ENCODE results near the gene NCS1.

The NCS1 gene

DNA sequence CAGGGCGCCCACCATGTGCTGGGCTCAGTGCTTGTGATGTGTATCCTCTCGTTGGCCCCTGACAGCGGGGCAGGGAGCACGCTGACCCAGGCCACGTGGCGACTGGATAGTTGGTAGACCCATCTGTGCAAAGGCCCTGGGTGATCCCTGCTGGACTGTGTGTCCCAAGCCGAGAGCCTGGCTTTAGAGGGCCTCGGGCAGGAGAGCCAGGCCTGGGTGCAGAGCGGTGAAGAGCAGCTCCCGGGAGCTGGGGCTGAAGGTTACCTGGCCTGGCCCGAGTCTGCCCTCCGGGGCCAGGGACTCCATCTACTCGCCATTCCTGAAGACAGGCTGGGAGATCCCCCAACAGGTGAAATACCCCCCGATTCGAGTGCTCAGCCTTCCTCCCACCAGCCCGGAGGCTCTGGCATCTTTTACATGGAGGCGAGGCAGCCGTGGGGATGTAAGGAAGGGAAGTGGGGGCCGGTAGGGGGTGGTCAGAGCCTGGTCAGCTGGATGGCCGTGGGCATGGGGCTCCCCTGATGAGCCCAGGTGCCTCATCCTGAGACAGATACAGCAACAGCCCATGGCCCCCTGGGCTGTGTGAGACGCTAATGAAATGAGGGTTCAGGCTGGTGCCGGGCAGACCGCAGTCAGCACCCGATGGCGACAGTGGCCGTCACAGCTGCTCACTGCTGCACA lies 19.0 kb downstream of the NCS1 start:
- Histone ChIP-seq H3K9ac (no peak overlapping the region), H3K79me2 (no peaks in the 10 kb centered on the region), H3K4me2 (ENCODE audit: low read length) (no peak overlapping the region), H3K4me3 (ENCODE audit: low read depth, low read length) (no peak overlapping the region), H3K4me1 (no peaks in the 10 kb centered on the region), H2AFZ (no peak overlapping the region), H3K9me3 (ENCODE audit: control insufficient read depth, low read length) (no peaks in the 10 kb centered on the region), H3K27me3 (ENCODE audit: control insufficient read depth, insufficient read depth, low read length) (no peaks in the 10 kb centered on the region), H3K36me3 (ENCODE audit: control insufficient read depth, insufficient read depth, low read length) (no peaks in the 10 kb centered on the region), H3K27ac (no peak overlapping the region)
- TF ChIP-seq, protein P1, sequence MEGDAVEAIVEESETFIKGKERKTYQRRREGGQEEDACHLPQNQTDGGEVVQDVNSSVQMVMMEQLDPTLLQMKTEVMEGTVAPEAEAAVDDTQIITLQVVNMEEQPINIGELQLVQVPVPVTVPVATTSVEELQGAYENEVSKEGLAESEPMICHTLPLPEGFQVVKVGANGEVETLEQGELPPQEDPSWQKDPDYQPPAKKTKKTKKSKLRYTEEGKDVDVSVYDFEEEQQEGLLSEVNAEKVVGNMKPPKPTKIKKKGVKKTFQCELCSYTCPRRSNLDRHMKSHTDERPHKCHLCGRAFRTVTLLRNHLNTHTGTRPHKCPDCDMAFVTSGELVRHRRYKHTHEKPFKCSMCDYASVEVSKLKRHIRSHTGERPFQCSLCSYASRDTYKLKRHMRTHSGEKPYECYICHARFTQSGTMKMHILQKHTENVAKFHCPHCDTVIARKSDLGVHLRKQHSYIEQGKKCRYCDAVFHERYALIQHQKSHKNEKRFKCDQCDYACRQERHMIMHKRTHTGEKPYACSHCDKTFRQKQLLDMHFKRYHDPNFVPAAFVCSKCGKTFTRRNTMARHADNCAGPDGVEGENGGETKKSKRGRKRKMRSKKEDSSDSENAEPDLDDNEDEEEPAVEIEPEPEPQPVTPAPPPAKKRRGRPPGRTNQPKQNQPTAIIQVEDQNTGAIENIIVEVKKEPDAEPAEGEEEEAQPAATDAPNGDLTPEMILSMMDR (IDR thresholded peaks at IDR 0.05): no peak

DNA sequence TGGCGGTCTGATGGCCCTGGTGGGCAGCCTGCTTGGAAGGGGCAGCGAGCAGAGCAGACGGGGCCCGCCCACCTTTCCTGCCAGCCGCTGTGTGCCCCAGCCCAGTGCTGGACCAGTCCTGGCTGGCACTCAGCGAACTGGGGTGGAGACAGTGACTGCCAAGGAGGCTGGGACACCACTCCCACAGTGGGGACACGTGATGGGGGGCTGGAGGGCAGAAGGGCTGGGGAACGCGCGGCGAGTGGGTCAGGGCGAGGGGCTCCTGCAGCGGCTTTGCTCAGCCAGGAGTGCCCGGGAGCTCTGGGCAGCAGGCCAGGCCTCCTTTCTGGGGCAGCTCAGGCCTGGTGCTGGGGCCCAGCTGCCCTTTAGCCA lies 19.5 kb downstream of the NCS1 start:
- no peaks in the 10 kb centered on the region for H3K36me3 ChIP-seq (ENCODE audit: control insufficient read depth, insufficient read depth, low read length)
- no peaks in the 10 kb centered on the region for H3K9me3 ChIP-seq (ENCODE audit: control insufficient read depth, low read length)
- no peak overlapping the region for H3K4me3 ChIP-seq (ENCODE audit: low read depth, low read length)
- H3K27ac ChIP-seq: no peak overlapping the region
- no peak overlapping the region for H3K9ac ChIP-seq
- H3K4me1 ChIP-seq: no peaks in the 10 kb centered on the region
- H3K27me3 ChIP-seq (ENCODE audit: control insufficient read depth, insufficient read depth, low read length): no peaks in the 10 kb centered on the region
- TF ChIP-seq, protein P1 (IDR thresholded peaks at IDR 0.05): no peak
- no peak overlapping the region for H3K4me2 ChIP-seq (ENCODE audit: low read length)
- no peak overlapping the region for H2AFZ ChIP-seq
- H3K79me2 ChIP-seq: no peaks in the 10 kb centered on the region

DNA sequence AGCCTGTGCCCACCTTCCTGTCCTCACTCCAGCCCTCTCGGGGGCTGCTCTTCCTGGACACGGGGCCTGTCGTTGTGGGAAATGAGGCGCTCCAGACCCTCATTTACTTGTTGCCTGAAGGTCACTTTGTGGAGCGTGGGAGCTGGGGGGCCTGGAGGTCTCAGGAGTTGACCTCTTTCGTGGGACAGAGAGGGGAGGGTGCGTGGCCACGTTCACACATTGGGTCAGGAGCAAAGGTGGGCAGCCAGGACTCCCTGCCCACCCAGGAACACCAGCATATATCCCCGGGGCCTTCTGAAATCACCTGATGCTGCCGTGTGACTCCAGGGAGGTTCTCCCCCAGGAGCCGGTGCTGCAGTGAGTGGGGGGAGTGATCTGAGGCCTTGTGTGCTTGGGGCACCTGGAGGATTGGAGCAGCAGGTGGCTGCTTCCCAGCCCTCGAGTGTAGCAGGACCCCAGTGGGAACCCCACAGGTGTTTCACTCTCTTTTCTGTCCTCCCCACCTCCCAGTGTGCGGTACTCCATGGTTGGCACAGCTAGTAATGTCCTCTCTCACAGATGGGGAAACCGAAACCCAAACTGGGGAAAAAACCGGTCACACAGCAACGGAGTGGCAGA lies 20.3 kb downstream of the NCS1 start:
- Histone ChIP-seq H3K4me1 (no peaks in the 10 kb centered on the region), H3K9ac (no peak overlapping the region)

DNA sequence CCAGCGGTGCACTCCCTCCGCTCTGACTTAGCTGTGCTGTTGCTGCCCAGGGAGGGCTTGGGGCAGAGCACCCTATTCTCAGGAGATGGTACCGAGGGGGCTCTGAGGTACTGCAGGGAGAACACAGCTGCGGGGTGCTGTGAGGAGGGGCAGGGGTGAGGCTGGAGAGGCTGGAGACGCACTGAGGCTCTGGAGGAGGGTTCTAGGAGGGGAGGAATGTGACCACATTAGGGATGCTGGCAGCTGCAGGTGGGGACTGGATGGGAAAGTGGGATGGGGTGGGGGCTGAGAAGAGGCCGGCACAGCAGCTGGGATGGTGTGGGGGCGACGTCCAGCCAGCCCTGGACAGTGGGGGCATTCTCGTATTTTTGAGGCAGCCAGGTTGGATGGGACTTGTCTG lies 20.9 kb downstream of the NCS1 start:
- no peak overlapping the region for H3K4me3 ChIP-seq (ENCODE audit: low read depth, low read length)
- no peaks in the 10 kb centered on the region for H3K79me2 ChIP-seq
- H3K27ac ChIP-seq: no peak overlapping the region
- no peaks in the 10 kb centered on the region for H3K9me3 ChIP-seq (ENCODE audit: control insufficient read depth, low read length)
- H3K27me3 ChIP-seq (ENCODE audit: control insufficient read depth, insufficient read depth, low read length): no peaks in the 10 kb centered on the region
- H3K4me2 ChIP-seq (ENCODE audit: low read length): no peak overlapping the region
- no peaks in the 10 kb centered on the region for H3K36me3 ChIP-seq (ENCODE audit: control insufficient read depth, insufficient read depth, low read length)
- H3K4me1 ChIP-seq: no peaks in the 10 kb centered on the region
- no peak overlapping the region for H3K9ac ChIP-seq
- TF ChIP-seq, protein P1 (IDR thresholded peaks at IDR 0.05): no peak
- no peak overlapping the region for H2AFZ ChIP-seq

More for the DNA sequence above, 20.3 kb downstream of the NCS1 start:
- Histone ChIP-seq H2AFZ (no peak overlapping the region), H3K79me2 (no peaks in the 10 kb centered on the region), H3K4me2 (ENCODE audit: low read length) (no peak overlapping the region), H3K27ac (no peak overlapping the region), H3K36me3 (ENCODE audit: control insufficient read depth, insufficient read depth, low read length) (no peaks in the 10 kb centered on the region), H3K27me3 (ENCODE audit: control insufficient read depth, insufficient read depth, low read length) (no peaks in the 10 kb centered on the region), H3K4me3 (ENCODE audit: low read depth, low read length) (no peak overlapping the region), H3K9me3 (ENCODE audit: control insufficient read depth, low read length) (no peaks in the 10 kb centered on the region)
- TF ChIP-seq, protein P1 (IDR thresholded peaks at IDR 0.05): no peak

Data from parathyroid adenoma (tissue), 2 donors.